Nephron (organoid): Measurements from ENCODE around the gene ZBTB2.
"Not testable (repeated sequence)": the region's sequence is repeated elsewhere in the genome, so short reads cannot be mapped to it uniquely, and the experiment has no call there.

Source experiments
- H3K27ac Mint-ChIP-seq, 3 experiments: 2 replicates each; pipeline ENCODE4 v1.8.0; 2020; ENCODE audit warnings: mixed read lengths in 3 of 3, mild to moderate bottlenecking in 2 of 3, moderate library complexity in 1 of 3
- H3K27me3 Mint-ChIP-seq: 2 replicates; pipeline ENCODE4 v1.8.0; 2021; ENCODE audit warnings: low read depth, mild to moderate bottlenecking, moderate library complexity, mixed read lengths
- H3K36me3 Mint-ChIP-seq: 2 replicates; pipeline ENCODE4 v1.8.0; 2020; ENCODE audit warnings: low read depth, mixed read lengths
- H3K4me1 Mint-ChIP-seq: 2 replicates; pipeline ENCODE4 v1.8.0; 2020; ENCODE audit warnings: mixed read lengths
- H3K4me3 Mint-ChIP-seq, 3 experiments: 2 replicates each; pipeline ENCODE4 v1.8.0; 2020; ENCODE audit warnings: mild to moderate bottlenecking in 3 of 3, mixed read lengths in 3 of 3, moderate library complexity in 2 of 3
- H3K9me3 Mint-ChIP-seq: 2 replicates; pipeline ENCODE4 v1.8.0; 2020; ENCODE audit warnings: mixed read lengths
- CTCF ChIP-seq, 3 experiments: fragments of 200-600 bp; sonication (generic); IDR thresholded peaks; one replicate each; pipeline ENCODE4 v1.5.0; 2021; ENCODE audit warnings: antibody characterized with exemption in 3 of 3; ENCODE audit not compliant: unreplicated experiment in 3 of 3

The ZBTB2 gene

GRCh38 chr6:151317103-151317994 lies 74.0 kb downstream of the ZBTB2 start:
- TF ChIP-seq CTCF (IDR thresholded peaks at IDR 0.05; ENCODE audit: unreplicated experiment in 3 of 3), result no peak
- Mint-ChIP-seq H3K36me3 (peaks cover 61% of the 10 kb centered on the region), H3K27ac (peak overlapping the region; percentile 95 to 99 (median 96)), H3K4me3 (no peak overlapping the region), H3K27me3 (no peaks in the 10 kb centered on the region), H3K4me1 (peaks cover 28% of the 10 kb centered on the region), H3K9me3 (peaks cover 6% of the 10 kb centered on the region)

GRCh38 chr6:151315661-151316060 lies 75.7 kb downstream of the ZBTB2 start:
- not testable (repeated sequence) for H3K9me3 Mint-ChIP-seq, H3K4me3 Mint-ChIP-seq, H3K27me3 Mint-ChIP-seq
- H3K36me3 Mint-ChIP-seq, result peaks cover 61% of the 10 kb centered on the region
- peak overlapping the region; percentile 86 to 99 (median 95) for H3K27ac Mint-ChIP-seq
- peaks cover 33% of the 10 kb centered on the region for H3K4me1 Mint-ChIP-seq
